ENCODE results near the gene SCO2. TPM values are rescaled to one million over a fixed set of nuclear protein-coding genes. Genes with fewer than 3 reads are reported as not detected.

SCO2 gene
- total RNA-seq, 2 experiments from 2014 or later, result 4.1 to 4.9 TPM

DNA sequence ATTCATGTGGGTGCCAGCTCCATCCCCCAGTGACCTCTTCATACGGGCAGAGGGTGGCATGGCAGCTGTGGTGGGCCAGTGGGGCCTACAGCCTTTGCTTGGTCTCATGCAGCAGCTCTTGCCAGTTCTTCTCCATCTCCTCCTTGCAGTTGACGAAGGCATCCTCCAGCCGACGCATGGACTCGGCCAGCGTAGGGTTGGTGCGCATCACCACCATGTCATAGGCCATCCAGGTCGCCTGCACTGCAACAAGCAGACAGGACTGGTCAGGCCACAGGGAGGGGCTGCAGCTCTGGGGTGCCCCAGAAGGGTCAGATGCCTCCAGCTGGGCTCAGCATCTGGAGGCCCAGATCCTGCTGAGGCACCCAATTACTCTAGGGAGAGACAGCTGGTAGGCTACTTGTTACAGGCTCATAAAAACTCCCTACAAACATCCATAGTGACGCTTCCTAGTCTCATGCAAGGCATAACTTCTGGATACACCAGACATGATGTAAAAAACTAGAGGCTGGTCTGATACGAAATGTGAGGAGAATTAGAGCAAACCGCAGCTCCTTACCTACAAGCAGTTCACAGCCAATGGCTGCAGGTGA lies 25.9 kb upstream of the SCO2 start:
- Histone ChIP-seq H3K4me1 (ENCODE audit: insufficient read depth, low read length, poor library complexity, severe bottlenecking) (peaks cover 19% of the 10 kb centered on the region), H3K79me2 (ENCODE audit: insufficient read depth, low read depth, low read length) (no peaks in the 10 kb centered on the region), H2AFZ (ENCODE audit: low read length) (no peak overlapping the region), H4K20me1 (ENCODE audit: insufficient read depth, low read length) (no peaks in the 10 kb centered on the region), H3K9me3 (ENCODE audit: low read length) (no peaks in the 10 kb centered on the region), H3K27ac (ENCODE audit: low read depth, low read length, poor library complexity, severe bottlenecking) (no peak overlapping the region), H3K36me3 (ENCODE audit: insufficient read depth, low read length) (no peaks in the 10 kb centered on the region), H3K9me2 (ENCODE audit: insufficient read depth, low read length) (no peaks in the 10 kb centered on the region), H3K4me3 (ENCODE audit: low read depth, low read length, poor library complexity, severe bottlenecking) (no peak overlapping the region), H3K4me2 (ENCODE audit: low read length) (no peak overlapping the region)
- no TSS peak for BruUV-seq (replicated peaks)
- POLR2A ChIA-PET, result no interaction called here
- intact Hi-C loops (cut with micrococcal nuclease; ENCODE audit: unreplicated experiment), result no loop called here
- CTCF ChIA-PET (ENCODE audit: unreplicated experiment), result no interaction called here
- no peak for DNase-seq (ENCODE audit: low spot score)
- TF ChIP-seq, protein P1, sequence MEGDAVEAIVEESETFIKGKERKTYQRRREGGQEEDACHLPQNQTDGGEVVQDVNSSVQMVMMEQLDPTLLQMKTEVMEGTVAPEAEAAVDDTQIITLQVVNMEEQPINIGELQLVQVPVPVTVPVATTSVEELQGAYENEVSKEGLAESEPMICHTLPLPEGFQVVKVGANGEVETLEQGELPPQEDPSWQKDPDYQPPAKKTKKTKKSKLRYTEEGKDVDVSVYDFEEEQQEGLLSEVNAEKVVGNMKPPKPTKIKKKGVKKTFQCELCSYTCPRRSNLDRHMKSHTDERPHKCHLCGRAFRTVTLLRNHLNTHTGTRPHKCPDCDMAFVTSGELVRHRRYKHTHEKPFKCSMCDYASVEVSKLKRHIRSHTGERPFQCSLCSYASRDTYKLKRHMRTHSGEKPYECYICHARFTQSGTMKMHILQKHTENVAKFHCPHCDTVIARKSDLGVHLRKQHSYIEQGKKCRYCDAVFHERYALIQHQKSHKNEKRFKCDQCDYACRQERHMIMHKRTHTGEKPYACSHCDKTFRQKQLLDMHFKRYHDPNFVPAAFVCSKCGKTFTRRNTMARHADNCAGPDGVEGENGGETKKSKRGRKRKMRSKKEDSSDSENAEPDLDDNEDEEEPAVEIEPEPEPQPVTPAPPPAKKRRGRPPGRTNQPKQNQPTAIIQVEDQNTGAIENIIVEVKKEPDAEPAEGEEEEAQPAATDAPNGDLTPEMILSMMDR (conservative IDR thresholded peaks at IDR 0.05; ENCODE audit: low read length), result no peak
- no peak for TF ChIP-seq EZH2phosphoT487 (IDR thresholded peaks at IDR 0.05; ENCODE audit: borderline replicate concordance, low read depth, low read length)

GRCh38 chr22:50550395-50550794 lies 25.0 kb upstream of the SCO2 start:
- POLR2A ChIA-PET, result no interaction called here

More at GRCh38 chr22:50550395-50550794, 25.0 kb upstream of the SCO2 start:
- intact Hi-C loops (cut with micrococcal nuclease; ENCODE audit: unreplicated experiment), result no loop called here
- no peaks in the 10 kb centered on the region for H3K79me2 ChIP-seq (ENCODE audit: insufficient read depth, low read depth, low read length)
- no peaks in the 10 kb centered on the region for H3K9me2 ChIP-seq (ENCODE audit: insufficient read depth, low read length)
- H3K4me3 ChIP-seq (ENCODE audit: low read depth, low read length, poor library complexity, severe bottlenecking), result no peak overlapping the region
- no peaks in the 10 kb centered on the region for H3K9me3 ChIP-seq (ENCODE audit: low read length)
- no peaks in the 10 kb centered on the region for H4K20me1 ChIP-seq (ENCODE audit: insufficient read depth, low read length)
- DNase-seq (ENCODE audit: low spot score), result no peak
- no TSS peak for BruUV-seq (replicated peaks)
- H3K4me1 ChIP-seq (ENCODE audit: insufficient read depth, low read length, poor library complexity, severe bottlenecking), result peaks cover 19% of the 10 kb centered on the region
- no peak overlapping the region for H3K4me2 ChIP-seq (ENCODE audit: low read length)
- H3K36me3 ChIP-seq (ENCODE audit: insufficient read depth, low read length), result no peaks in the 10 kb centered on the region
- CTCF ChIA-PET (ENCODE audit: unreplicated experiment), result no interaction called here
- TF ChIP-seq EZH2phosphoT487 (IDR thresholded peaks at IDR 0.05; ENCODE audit: borderline replicate concordance, low read depth, low read length), result no peak
- TF ChIP-seq, protein P1 (conservative IDR thresholded peaks at IDR 0.05; ENCODE audit: low read length), result no peak
- H3K27ac ChIP-seq (ENCODE audit: low read depth, low read length, poor library complexity, severe bottlenecking), result no peak overlapping the region
- no peak overlapping the region for H2AFZ ChIP-seq (ENCODE audit: low read length)

All from OCI-LY7 (cell line).